ENCODE measurements around the gene CLPTM1L.
"Not testable (repeated sequence)": the region's sequence is repeated elsewhere in the genome, so short reads cannot be mapped to it uniquely, and the experiment has no call there.

Gene CLPTM1L

GRCh38 chr5:1343931-1344901 is 683 bp downstream of the CLPTM1L start:
- DNase-seq (ENCODE audit: insufficient read length) (no peak), FAIRE-seq (peak; percentile 48)
- TF ChIP-seq POLR2AphosphoS5 (IDR thresholded peaks at IDR 0.05; ENCODE audit: low read depth, low read length) (no peak), TAF1 (IDR thresholded peaks at IDR 0.05; ENCODE audit: borderline replicate concordance, low read depth, low read length) (no peak), POLR2A (IDR thresholded peaks at IDR 0.05; ENCODE audit: low read depth, low read length) (no peak)

- TF ChIP-seq TAF1 (IDR thresholded peaks at IDR 0.05; ENCODE audit: borderline replicate concordance, low read depth, low read length), result no peak
- no peak for TF ChIP-seq POLR2A (IDR thresholded peaks at IDR 0.05; ENCODE audit: low read depth, low read length)
- no peak for TF ChIP-seq POLR2AphosphoS5 (IDR thresholded peaks at IDR 0.05; ENCODE audit: low read depth, low read length)
- FAIRE-seq (no peak), DNase-seq (ENCODE audit: insufficient read length) (no peak)
Measured at GRCh38 chr5:1343315-1343751, 1.6 kb downstream of the CLPTM1L start.

GRCh38 chr5:1342711-1343110 is 2.2 kb downstream of the CLPTM1L start:
- not testable (repeated sequence) for FAIRE-seq

GRCh38 chr5:1342268-1342667 is 2.6 kb downstream of the CLPTM1L start:
- DNase-seq (ENCODE audit: insufficient read length), result no peak
- FAIRE-seq, result no peak
- TF ChIP-seq TAF1 (IDR thresholded peaks at IDR 0.05; ENCODE audit: borderline replicate concordance, low read depth, low read length) (no peak), POLR2A (IDR thresholded peaks at IDR 0.05; ENCODE audit: low read depth, low read length) (no peak), POLR2AphosphoS5 (IDR thresholded peaks at IDR 0.05; ENCODE audit: low read depth, low read length) (no peak)

More at GRCh38 chr5:1342711-1343110, 2.2 kb downstream of the CLPTM1L start:
- not testable (repeated sequence) for DNase-seq (ENCODE audit: insufficient read length)

- no peak for DNase-seq (ENCODE audit: insufficient read length)
- TF ChIP-seq POLR2AphosphoS5 (IDR thresholded peaks at IDR 0.05; ENCODE audit: low read depth, low read length) (no peak), TAF1 (IDR thresholded peaks at IDR 0.05; ENCODE audit: borderline replicate concordance, low read depth, low read length) (no peak), POLR2A (IDR thresholded peaks at IDR 0.05; ENCODE audit: low read depth, low read length) (no peak)
- no peak for FAIRE-seq
Measured at GRCh38 chr5:1341863-1342262, 3.0 kb downstream of the CLPTM1L start.

GRCh38 chr5:1339818-1340210 is 5.1 kb downstream of the CLPTM1L start:
- DNase-seq (ENCODE audit: insufficient read length); FAIRE-seq: not testable (repeated sequence)

- DNase-seq (ENCODE audit: insufficient read length); FAIRE-seq: not testable (repeated sequence)
Measured at GRCh38 chr5:1339139-1339817, 5.6 kb downstream of the CLPTM1L start.

- DNase-seq (ENCODE audit: insufficient read length) (no peak), FAIRE-seq (no peak)
- TF ChIP-seq POLR2A (IDR thresholded peaks at IDR 0.05; ENCODE audit: low read depth, low read length) (no peak), POLR2AphosphoS5 (IDR thresholded peaks at IDR 0.05; ENCODE audit: low read depth, low read length) (no peak), TAF1 (IDR thresholded peaks at IDR 0.05; ENCODE audit: borderline replicate concordance, low read depth, low read length) (no peak)
Measured at GRCh38 chr5:1338506-1339070, 6.3 kb downstream of the CLPTM1L start.

- no peak for TF ChIP-seq POLR2A (IDR thresholded peaks at IDR 0.05; ENCODE audit: low read depth, low read length)
- no peak for TF ChIP-seq TAF1 (IDR thresholded peaks at IDR 0.05; ENCODE audit: borderline replicate concordance, low read depth, low read length)
- no peak for TF ChIP-seq POLR2AphosphoS5 (IDR thresholded peaks at IDR 0.05; ENCODE audit: low read depth, low read length)
- DNase-seq (ENCODE audit: insufficient read length) (no peak), FAIRE-seq (no peak)
Measured at GRCh38 chr5:1338196-1338490, 6.8 kb downstream of the CLPTM1L start.

- TF ChIP-seq POLR2AphosphoS5 (IDR thresholded peaks at IDR 0.05; ENCODE audit: low read depth, low read length), result no peak
- TF ChIP-seq TAF1 (IDR thresholded peaks at IDR 0.05; ENCODE audit: borderline replicate concordance, low read depth, low read length), result no peak
- TF ChIP-seq POLR2A (IDR thresholded peaks at IDR 0.05; ENCODE audit: low read depth, low read length), result no peak
- no peak for DNase-seq (ENCODE audit: insufficient read length)
- no peak for FAIRE-seq
Measured at GRCh38 chr5:1337489-1338195, 7.3 kb downstream of the CLPTM1L start.

- TF ChIP-seq POLR2A (IDR thresholded peaks at IDR 0.05; ENCODE audit: low read depth, low read length), result no peak
- 0 out of 2 replicates have a peak, but pooled peaks have one; percentile 10 for TF ChIP-seq POLR2AphosphoS5 (IDR thresholded peaks at IDR 0.05; ENCODE audit: low read depth, low read length)
- FAIRE-seq (no peak), DNase-seq (ENCODE audit: insufficient read length) (no peak)
Measured at GRCh38 chr5:1336749-1337488, 8.0 kb downstream of the CLPTM1L start.
